Prostate gland (tissue), 1 donor: ENCODE data around the gene AGXT.

Experiments used
- POLR2A ChIP-seq: fragments of 450-650 bp; IDR thresholded peaks from one replicate; pipeline ENCODE4 v1.6.1; 2016; ENCODE audit warnings: antibody characterized with exemption, mild to moderate bottlenecking
- POLR2AphosphoS5 ChIP-seq: sonication (generic); formaldehyde crosslinking; IDR thresholded peaks from one replicate; pipeline ENCODE4 v1.6.1; 2017; ENCODE audit warnings: antibody characterized with exemption

- TF ChIP-seq POLR2A (no peak), POLR2AphosphoS5 (peak; percentile 53)
Measured at GRCh38 chr2:240851078-240851991, 17.3 kb upstream of the AGXT start.
